ENCODE data around the gene MAJIN. TPM values are rescaled to one million over a fixed set of nuclear protein-coding genes. Genes with fewer than 3 reads are reported as not detected.

The MAJIN gene
- total and polyA plus RNA-seq, 2 experiments from 2014 or later, result not detected

GRCh38 chr11:65002706-65003105 lies 30.8 kb upstream of the MAJIN start (continued):
- TF ChIP-seq ZNF462 (CRISPR knock-in tag; IDR thresholded peaks at IDR 0.05), result no peak
- TF ChIP-seq ZNF114 (CRISPR knock-in tag; IDR thresholded peaks at IDR 0.05), result no peak
- no peak for TF ChIP-seq ETS1 (IDR thresholded peaks at IDR 0.05)

- DNase-seq (ENCODE audit: low spot score) (no peak), ATAC-seq (no peak)
- H3K79me2 ChIP-seq (replicated peaks; ENCODE audit: insufficient read depth), result no peaks in the 10 kb centered on the region
- Mint-ChIP-seq H3K36me3 (ENCODE audit: low read depth) (no peaks in the 10 kb centered on the region), H3K9me3 (no peaks in the 10 kb centered on the region), H3K4me1 (peaks cover 14% of the 10 kb centered on the region), H3K27me3 (ENCODE audit: insufficient read depth, low read depth, poor library complexity) (peaks cover 12% of the 10 kb centered on the region), H3K4me3 (no peak overlapping the region), H3K27ac (no peak overlapping the region)
- H3K4me2 ChIP-seq, result no peak overlapping the region
- no peaks in the 10 kb centered on the region for H3F3A ChIP-seq (replicated peaks; ENCODE audit: low read depth)
- no peaks in the 10 kb centered on the region for H4K20me1 ChIP-seq (replicated peaks; ENCODE audit: insufficient read depth)
- no peak overlapping the region for H3K4me3 ChIP-seq
- H3K27ac ChIP-seq (ENCODE audit: low read depth), result no peak overlapping the region
- H3K9me2 ChIP-seq (ENCODE audit: insufficient read depth), result no peaks in the 10 kb centered on the region
- peaks cover 11% of the 10 kb centered on the region for H3K4me1 ChIP-seq (ENCODE audit: insufficient read depth)
- H3K27me3 ChIP-seq (ENCODE audit: insufficient read depth), result no peaks in the 10 kb centered on the region
- no peaks in the 10 kb centered on the region for H3K36me3 ChIP-seq (ENCODE audit: insufficient read depth)
- H2AFZ ChIP-seq, result no peak overlapping the region
- TF ChIP-seq ZNF114 (CRISPR knock-in tag; IDR thresholded peaks at IDR 0.05), result no peak
- TF ChIP-seq CREB1 (CRISPR knock-in tag; IDR thresholded peaks at IDR 0.05; ENCODE audit: low read depth), result no peak
- TF ChIP-seq EZH2 (IDR thresholded peaks at IDR 0.05; ENCODE audit: low read depth, unreplicated experiment), result no peak
- no peak for TF ChIP-seq NANOG (IDR thresholded peaks at IDR 0.05; ENCODE audit: borderline replicate concordance)
- no peak for TF ChIP-seq STAT1 (IDR thresholded peaks at IDR 0.05; ENCODE audit: unreplicated experiment)
- TF ChIP-seq REST (IDR thresholded peaks at IDR 0.05; ENCODE audit: unreplicated experiment), result no peak
- no peak for TF ChIP-seq ZNF331 (CRISPR knock-in tag; IDR thresholded peaks at IDR 0.05; ENCODE audit: low read depth)
- TF ChIP-seq JUNB (IDR thresholded peaks at IDR 0.05; ENCODE audit: unreplicated experiment), result no peak
- TF ChIP-seq ETS1 (IDR thresholded peaks at IDR 0.05), result no peak
- TF ChIP-seq POLR2AphosphoS5 (IDR thresholded peaks at IDR 0.05; ENCODE audit: low read depth), result no peak
- TF ChIP-seq CTCF (conservative IDR thresholded peaks at IDR 0.05; ENCODE audit: low read depth in 2 of 2), result no peak
Measured at GRCh38 chr11:64999478-64999877, 27.6 kb upstream of the MAJIN start.
